HG03432 (cell line): ENCODE results near the gene RBM10.

ENCODE experiments used
- ATAC-seq: cut with Tn5 transposase; IDR thresholded peaks from one replicate; pipeline ENCODE4 v1.9.1; 2021; ENCODE audit warnings: mild to moderate bottlenecking, moderate library complexity; ENCODE audit not compliant: unreplicated experiment

Gene RBM10

GRCh38 chrX:47216393-47216925 is 71.4 kb downstream of the RBM10 start:
- no peak for ATAC-seq

- ATAC-seq, result no peak
Measured at GRCh38 chrX:47217121-47217851, 72.3 kb downstream of the RBM10 start.

GRCh38 chrX:47217852-47218279 is 72.8 kb downstream of the RBM10 start:
- peak; percentile 86 for ATAC-seq

- ATAC-seq, result peak; percentile 48
Measured at GRCh38 chrX:47218280-47218919, 73.4 kb downstream of the RBM10 start, which contains the start of gene CDK16. TSS of gene CDK16 (plus strand) at chrX:47218681. CDS start at chrX:47223558, 4,877 bp downstream.

GRCh38 chrX:47218920-47219815 is 74.1 kb downstream of the RBM10 start:
- no peak for ATAC-seq

- ATAC-seq, result no peak
Measured at GRCh38 chrX:47221756-47222155, 76.7 kb downstream of the RBM10 start.

GRCh38 chrX:47222751-47223350 is 77.8 kb downstream of the RBM10 start:
- no peak for ATAC-seq

GRCh38 chrX:47223476-47224250 is 78.6 kb downstream of the RBM10 start:
- no peak for ATAC-seq

- ATAC-seq, result no peak
Measured at GRCh38 chrX:47224266-47224895, 79.4 kb downstream of the RBM10 start.

GRCh38 chrX:47224896-47225290 is 79.9 kb downstream of the RBM10 start:
- ATAC-seq, result no peak

GRCh38 chrX:47226071-47226470 is 81.0 kb downstream of the RBM10 start:
- ATAC-seq, result no peak

GRCh38 chrX:47226531-47227333 is 81.7 kb downstream of the RBM10 start:
- ATAC-seq, result no peak

- ATAC-seq, result no peak
Measured at GRCh38 chrX:47227334-47227583, 82.2 kb downstream of the RBM10 start.

- no peak for ATAC-seq
Measured at GRCh38 chrX:47228550-47229270, 83.7 kb downstream of the RBM10 start.

GRCh38 chrX:47229427-47229826 is 84.4 kb downstream of the RBM10 start:
- no peak for ATAC-seq

GRCh38 chrX:47230136-47230868 is 85.3 kb downstream of the RBM10 start:
- no peak for ATAC-seq

- no peak for ATAC-seq
Measured at GRCh38 chrX:47231167-47231566, 86.1 kb downstream of the RBM10 start.
